ENCODE results near the gene NFKB2.
A peak's percentile ranks its signal among the peaks of the same experiment; 100 is the strongest.

Gene NFKB2

DNA sequence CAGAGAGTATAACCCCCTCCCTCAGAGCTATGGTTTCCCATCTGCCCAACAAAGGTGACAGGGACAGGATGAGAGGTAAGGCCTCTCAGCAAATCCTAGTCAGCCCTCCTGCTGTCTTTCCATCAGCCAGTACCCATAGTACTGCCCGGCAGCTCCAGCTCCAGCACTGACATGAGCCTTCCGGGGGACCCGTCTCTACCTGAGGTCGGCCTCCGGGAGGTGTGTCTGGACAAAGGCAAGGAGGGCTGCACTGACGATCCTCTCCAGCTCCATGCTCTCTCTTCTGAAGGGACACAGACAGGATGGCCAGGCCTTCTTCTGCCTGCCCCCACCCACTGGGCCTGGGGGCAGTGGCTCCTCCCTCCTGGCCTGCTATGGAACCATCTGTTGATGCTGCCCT, 29.4 kb downstream of the NFKB2 start:
- DNase-seq: no peak

- DNase-seq: no peak
Measured at GRCh38 chr10:102425444-102425843, 29.9 kb downstream of the NFKB2 start.

- no peak for DNase-seq
Measured at GRCh38 chr10:102426803-102427287, 31.3 kb downstream of the NFKB2 start.

DNA sequence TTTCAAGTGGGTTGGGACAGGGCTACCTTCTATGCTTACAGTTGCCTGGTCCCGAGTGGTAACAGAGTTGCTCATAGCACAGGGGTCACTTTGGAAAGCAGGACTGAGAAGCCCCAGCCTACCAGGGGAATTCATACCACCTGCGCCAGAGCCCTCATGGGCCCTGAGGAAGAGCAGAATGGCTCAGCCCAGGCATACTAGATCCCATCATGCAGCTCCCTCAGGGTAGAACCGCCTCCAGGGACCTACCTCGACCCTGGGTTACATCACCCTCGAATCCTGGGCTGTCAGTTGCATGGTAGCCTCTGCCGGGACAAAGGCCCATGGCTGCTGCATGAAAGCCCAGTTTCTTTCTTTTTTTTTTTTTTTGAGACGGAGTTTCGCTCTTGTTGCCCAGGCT, 34.0 kb downstream of the NFKB2 start:
- DNase-seq: no peak

DNA sequence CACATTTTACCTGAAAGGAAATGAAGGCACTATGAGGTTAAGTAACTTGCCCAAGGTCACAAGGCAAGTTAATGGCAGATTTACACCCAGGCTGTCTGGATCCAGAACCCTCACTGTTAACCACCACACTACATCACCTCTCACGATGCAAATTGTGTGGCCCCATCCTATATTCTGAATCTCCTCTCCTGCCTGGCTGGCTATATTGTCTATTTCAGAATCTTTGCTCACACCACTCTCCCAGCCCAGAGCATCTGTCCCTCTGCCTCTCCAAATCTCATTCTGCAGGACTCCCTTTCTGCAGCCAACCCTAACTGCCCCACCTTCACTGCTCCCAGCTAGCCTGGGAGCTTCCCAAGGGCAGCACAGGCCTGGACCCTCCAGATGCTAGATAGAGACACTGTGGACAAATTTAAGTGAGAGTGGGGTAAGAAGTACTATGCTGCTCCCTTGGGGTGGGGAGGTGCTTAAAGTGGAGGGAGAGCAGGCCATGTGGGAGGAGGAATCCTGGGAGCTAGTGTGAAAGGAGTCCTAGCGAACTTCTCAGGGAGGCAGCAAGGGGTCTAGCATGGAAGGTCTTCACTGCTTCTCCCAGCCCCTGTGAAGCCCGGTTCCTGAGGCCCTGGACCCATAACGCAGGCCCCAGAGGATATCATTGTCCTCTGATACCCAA, 36.1 kb downstream of the NFKB2 start:
- DNase-seq: no peak

- peak; percentile 83 for DNase-seq
Measured at GRCh38 chr10:102432162-102432950, 36.9 kb downstream of the NFKB2 start, which contains the start of gene CUEDC2. Gene CUEDC2 (minus strand): TSS chr10:102432574. CDS start chr10:102425188, 7,386 bp downstream.

GRCh38 chr10:102433619-102434046, 38.1 kb downstream of the NFKB2 start:
- no peak for DNase-seq

- no peak for DNase-seq
Measured at GRCh38 chr10:102434394-102435132, 39.1 kb downstream of the NFKB2 start.

GRCh38 chr10:102435133-102435497, 39.6 kb downstream of the NFKB2 start:
- DNase-seq: no peak

- peak; percentile 29 for DNase-seq
Measured at GRCh38 chr10:102435529-102436233, 40.2 kb downstream of the NFKB2 start.

GRCh38 chr10:102436312-102436711, 40.8 kb downstream of the NFKB2 start:
- DNase-seq: no peak

- DNase-seq: no peak
Measured at GRCh38 chr10:102437515-102437914, 42.0 kb downstream of the NFKB2 start.

- DNase-seq: no peak
Measured at GRCh38 chr10:102438374-102438773, 42.9 kb downstream of the NFKB2 start.

- no peak for DNase-seq
Measured at GRCh38 chr10:102444851-102445250, 49.3 kb downstream of the NFKB2 start.

GRCh38 chr10:102449321-102450123, 54.0 kb downstream of the NFKB2 start:
- DNase-seq: peak; percentile 42

- no peak for DNase-seq
Measured at GRCh38 chr10:102450124-102450373, 54.5 kb downstream of the NFKB2 start.

- peak; percentile 42 for DNase-seq
Measured at GRCh38 chr10:102450374-102451104, 55.0 kb downstream of the NFKB2 start.

DNA sequence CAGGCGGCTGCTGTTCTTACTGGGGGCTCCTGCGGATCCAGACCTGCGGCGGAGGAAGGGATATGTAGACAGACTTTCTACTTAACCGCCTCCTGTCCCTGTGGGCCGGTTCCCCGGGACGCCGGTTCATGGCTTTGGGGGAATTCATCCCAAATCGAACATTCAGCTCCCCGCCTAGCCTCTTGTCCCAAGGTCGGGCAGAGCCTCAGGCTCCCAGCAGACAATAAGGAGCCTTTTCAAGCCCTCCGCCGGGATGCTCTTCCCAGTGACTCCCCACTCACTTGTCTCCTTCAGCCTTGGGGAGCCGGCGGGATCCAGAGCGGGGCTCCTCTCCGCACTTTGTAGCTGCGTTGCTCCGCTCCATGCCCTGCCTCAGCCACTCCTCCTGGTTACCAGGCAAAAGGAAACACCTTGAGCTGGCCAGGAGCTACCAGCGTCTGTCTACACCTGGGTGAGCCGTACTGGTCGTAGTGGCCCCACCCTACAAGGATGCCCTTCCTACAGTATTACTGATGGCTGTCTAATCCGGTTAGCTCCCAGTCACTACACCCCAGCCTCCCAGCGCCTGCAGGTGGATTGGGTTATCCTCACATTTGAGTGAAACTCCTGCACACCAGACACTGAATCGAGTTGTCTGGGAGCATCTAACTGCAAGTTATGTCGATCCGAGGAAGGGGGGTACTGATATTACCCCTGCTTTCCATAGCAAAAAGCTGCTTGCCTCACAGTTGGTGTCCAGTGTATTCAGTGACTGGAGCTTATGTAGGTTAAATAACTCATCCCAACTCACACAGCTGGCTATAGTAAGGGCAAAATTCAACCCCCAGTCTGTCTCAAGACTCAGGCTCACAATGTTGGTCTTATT, 55.8 kb downstream of the NFKB2 start, which contains the start of gene C10orf95:
C10orf95 (minus strand) TSS at position 439 of the 865 bp plus-strand sequence. CDS start 450 bp downstream, outside the sequence.
- no peak for DNase-seq
